ENCODE results near the gene PDE3B. TPM values are rescaled to one million over a fixed set of nuclear protein-coding genes. Genes with fewer than 3 reads are reported as not detected.

The PDE3B gene
- total RNA-seq, 4 donors from 2014 or later, result 1.2 to 12.6 (median 2.1) TPM

DNA sequence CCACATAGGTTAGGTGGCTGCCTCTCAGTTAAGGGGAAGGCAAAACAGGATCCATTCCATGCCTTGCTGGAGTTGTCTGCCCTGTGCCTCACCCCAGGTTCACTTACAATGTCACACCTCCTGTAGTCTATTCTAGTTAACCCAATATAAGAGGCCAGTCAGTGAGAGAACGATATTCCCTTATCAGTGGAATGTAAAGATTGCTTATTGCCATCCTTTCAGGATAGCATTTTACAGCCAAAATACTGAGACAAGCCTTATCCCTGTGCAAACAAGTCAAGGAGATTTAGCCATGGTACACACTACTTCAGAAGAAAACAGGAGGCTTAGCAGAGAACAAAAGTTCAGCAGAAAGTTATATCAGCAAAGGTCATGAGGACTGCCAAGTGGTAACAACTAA is 242.9 kb downstream of the PDE3B start:
- Histone ChIP-seq H3K27me3 (no peaks in the 10 kb centered on the region), H3K36me3 (peaks cover 0 to 4% (median 0%) of the 10 kb centered on the region in 3 donors), H3K9me3 (no peaks in the 10 kb centered on the region), H3K4me3 (no peak overlapping the region), H3K4me1 (peaks cover 9 to 51% (median 10%) of the 10 kb centered on the region in 3 donors), H3K27ac (no peak overlapping the region)
- 22% methylated on average over 1 of the region's 1 CpG; no CpG with 5 or more reads in 1 of the 2 donors for WGBS, 2 donors
- no peak for TF ChIP-seq POLR2A (IDR thresholded peaks at IDR 0.05)
- TF ChIP-seq, protein P1, sequence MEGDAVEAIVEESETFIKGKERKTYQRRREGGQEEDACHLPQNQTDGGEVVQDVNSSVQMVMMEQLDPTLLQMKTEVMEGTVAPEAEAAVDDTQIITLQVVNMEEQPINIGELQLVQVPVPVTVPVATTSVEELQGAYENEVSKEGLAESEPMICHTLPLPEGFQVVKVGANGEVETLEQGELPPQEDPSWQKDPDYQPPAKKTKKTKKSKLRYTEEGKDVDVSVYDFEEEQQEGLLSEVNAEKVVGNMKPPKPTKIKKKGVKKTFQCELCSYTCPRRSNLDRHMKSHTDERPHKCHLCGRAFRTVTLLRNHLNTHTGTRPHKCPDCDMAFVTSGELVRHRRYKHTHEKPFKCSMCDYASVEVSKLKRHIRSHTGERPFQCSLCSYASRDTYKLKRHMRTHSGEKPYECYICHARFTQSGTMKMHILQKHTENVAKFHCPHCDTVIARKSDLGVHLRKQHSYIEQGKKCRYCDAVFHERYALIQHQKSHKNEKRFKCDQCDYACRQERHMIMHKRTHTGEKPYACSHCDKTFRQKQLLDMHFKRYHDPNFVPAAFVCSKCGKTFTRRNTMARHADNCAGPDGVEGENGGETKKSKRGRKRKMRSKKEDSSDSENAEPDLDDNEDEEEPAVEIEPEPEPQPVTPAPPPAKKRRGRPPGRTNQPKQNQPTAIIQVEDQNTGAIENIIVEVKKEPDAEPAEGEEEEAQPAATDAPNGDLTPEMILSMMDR (IDR thresholded peaks at IDR 0.05), result no peak
- DNase-seq, result no peak
- intact Hi-C loops (cut with DNase I), result no loop called here

DNA sequence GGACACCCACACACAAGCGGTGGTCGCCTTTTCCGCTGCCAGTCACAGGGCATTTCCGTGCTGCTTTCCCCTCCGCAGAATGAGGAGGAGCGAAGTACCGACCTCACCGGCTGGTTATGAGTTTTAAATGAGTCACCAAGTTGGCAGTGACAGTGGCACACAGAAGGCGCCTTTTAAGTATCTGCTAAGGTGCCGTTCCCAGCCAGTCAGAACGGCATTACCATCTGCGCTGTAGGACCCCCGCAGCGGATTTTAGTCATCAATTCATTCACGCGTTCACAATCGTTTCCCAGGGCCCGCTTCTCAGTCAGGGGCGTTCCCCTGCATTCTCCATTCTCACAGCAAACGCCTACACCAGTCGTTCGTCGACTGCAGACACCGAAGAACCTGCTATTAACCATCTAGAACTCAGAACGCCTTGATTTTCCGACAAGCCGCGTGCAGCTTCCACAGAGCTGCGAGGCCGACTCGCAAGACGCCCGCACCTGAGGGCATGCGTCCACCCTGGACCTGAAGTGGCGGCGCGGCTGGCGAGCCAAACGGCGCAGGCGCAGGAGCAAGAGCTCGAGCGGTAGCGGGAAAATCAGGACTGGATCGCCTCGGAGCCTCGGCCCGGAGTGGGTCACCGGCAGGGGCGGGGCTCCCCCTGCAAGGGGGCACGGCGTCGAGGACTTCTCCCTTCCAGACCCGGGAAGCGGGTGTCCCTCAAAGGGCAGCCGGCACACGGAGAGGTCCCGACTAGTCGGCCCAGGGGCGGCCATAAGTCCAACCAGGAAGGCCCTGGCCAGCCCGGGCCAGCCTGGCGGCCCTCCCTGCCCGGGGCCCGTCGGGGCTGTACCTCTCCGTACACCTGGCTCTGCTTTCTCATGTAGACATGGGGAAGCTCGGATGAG is 247.8 kb downstream of the PDE3B start:
- intact Hi-C loops (cut with DNase I), result loop anchor here (10.0 kb wide), 1 partner anchor 247 kb away; the partner anchor contains the start of gene PDE3B
- H3K27me3 ChIP-seq, result no peaks in the 10 kb centered on the region
- no peaks in the 10 kb centered on the region for H3K36me3 ChIP-seq
- TF ChIP-seq POLR2A (IDR thresholded peaks at IDR 0.05), result peak in 3 of 4 donors; percentile 39 to 76 (median 50)
- TF ChIP-seq, protein P1 (IDR thresholded peaks at IDR 0.05), result peak in 1 of 6 experiments; percentile 15
- peak overlapping the region; percentile 62 to 96 (median 86) for H3K4me3 ChIP-seq
- peak overlapping the region; percentile 90 to 98 (median 96) for H3K27ac ChIP-seq
- H3K4me1 ChIP-seq, result peaks cover 9 to 52% (median 10%) of the 10 kb centered on the region in 3 donors
- peak; percentile 43 for DNase-seq
- no peaks in the 10 kb centered on the region for H3K9me3 ChIP-seq
- 0% methylated on average over 10 to 17 of the region's 67 CpGs for WGBS, 2 donors

DNA sequence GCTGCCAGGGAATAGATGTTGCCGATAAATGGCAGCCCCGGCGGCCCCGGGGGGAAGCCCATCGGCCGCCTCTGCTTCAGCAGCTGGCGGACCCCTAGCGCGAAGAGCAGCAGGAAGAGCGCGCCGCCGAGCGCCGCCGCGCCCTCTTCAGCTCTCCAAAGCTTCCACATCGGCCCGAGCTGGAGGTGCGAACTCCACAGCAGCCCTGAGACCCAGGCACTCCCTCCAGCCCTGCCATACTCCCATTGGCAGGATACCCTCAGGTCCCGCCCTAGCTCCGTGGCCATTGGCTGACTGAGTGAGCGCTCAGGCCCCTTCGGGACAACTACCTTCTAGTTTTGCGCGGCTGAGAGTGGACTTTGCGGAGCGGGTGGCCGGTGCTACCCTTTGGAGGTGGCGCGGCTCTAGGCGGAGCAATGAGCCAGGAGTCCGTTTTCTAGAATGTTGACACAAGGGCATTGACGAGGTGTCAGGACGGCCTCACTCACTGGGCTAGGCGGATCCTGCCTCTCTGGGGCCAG is 248.5 kb downstream of the PDE3B start, which contains the start of gene CYP2R1:
TSS of gene CYP2R1 (minus strand) at position 196 of the 521 bp plus-strand sequence. CDS start at position 170, 26 bp downstream.
- Histone ChIP-seq H3K36me3 (no peaks in the 10 kb centered on the region), H3K9me3 (no peaks in the 10 kb centered on the region), H3K4me3 (peak within 1 kb of the TSS; percentile 62 to 96 (median 86)), H3K4me1 (peaks cover 2 to 45% (median 10%) of the 10 kb centered on the region in 3 donors), H3K27me3 (no peaks in the 10 kb centered on the region), H3K27ac (peak within 1 kb of the TSS; percentile 90 to 98 (median 96))
- peak in 2 of 4 donors; percentile 3 to 74 for TF ChIP-seq POLR2A (IDR thresholded peaks at IDR 0.05)
- TF ChIP-seq, protein P1 (IDR thresholded peaks at IDR 0.05), result no peak
- peak; percentile 76 for DNase-seq
- WGBS, 2 donors, result 0 to 2% methylated on average over 5 to 13 of the region's 36 CpGs
- intact Hi-C loops (cut with DNase I), result loop anchor here (10.0 kb wide), 1 partner anchor 247 kb away; the partner anchor contains the start of gene PDE3B

DNA sequence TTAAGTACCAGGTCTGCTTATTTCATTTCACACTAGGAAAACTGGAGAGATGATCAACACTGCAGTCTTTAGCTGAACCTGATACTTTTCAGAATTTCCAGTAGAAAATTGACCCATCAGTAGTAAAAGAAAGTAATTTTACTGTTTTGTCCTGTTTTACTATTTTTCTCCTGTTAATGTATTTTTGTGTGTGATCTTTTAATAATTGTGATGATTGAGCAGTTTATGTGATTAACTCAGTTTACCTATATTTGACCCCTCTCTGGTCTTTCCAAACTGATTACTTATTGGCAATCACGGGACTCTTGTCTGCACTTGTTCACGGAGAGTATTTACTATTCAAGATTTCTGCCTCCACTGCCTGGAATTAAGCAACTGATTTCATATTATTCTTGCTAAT is 249.0 kb downstream of the PDE3B start:
- intact Hi-C loops (cut with DNase I), result loop anchor here (10.0 kb wide), 1 partner anchor 248 kb away; the partner anchor contains the start of gene PDE3B
- H3K4me1 ChIP-seq, result peaks cover 0 to 40% (median 10%) of the 10 kb centered on the region in 3 donors
- TF ChIP-seq, protein P1 (IDR thresholded peaks at IDR 0.05), result no peak
- TF ChIP-seq POLR2A (IDR thresholded peaks at IDR 0.05), result no peak
- WGBS, 2 donors, result 54 to 72% methylated on average over 2 of the region's 2 CpGs
- no peaks in the 10 kb centered on the region for H3K9me3 ChIP-seq
- no peaks in the 10 kb centered on the region for H3K27me3 ChIP-seq
- peak overlapping the region; percentile 62 to 96 (median 86) for H3K4me3 ChIP-seq
- H3K36me3 ChIP-seq, result no peaks in the 10 kb centered on the region
- no peak for DNase-seq
- peak overlapping the region; percentile 90 to 98 (median 96) for H3K27ac ChIP-seq
